NCI-H82 (cell line): ENCODE results near the gene DNAJC16.

Experiments
- DNase-seq: peaks from one replicate; lab custom pipeline; 2025; lab: John Stamatoyannopoulos, UW

The DNAJC16 gene

GRCh38 chr1:15620902-15621682, 94.4 kb downstream of the DNAJC16 start:
- DNase-seq: no peak

DNA sequence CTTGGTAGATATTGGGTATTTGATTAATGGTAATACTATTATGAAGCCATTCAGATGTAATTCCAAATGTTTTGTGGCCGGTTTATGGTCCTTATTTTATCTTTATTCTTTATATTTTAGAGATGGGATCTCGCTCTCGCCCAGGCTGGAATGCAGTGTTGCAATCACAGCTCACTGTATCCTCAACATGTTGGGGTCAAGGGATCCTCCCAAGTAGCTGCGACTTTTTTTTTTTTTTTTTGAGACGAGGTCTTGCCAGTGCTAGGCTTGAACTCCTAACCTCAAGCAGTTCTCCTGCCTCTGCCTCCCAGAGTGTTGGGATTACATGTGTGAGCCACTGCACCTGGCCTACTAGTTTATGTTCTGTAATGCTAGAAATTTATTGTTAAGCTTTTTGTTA, 95.3 kb downstream of the DNAJC16 start:
- peak; percentile 47 for DNase-seq

DNA sequence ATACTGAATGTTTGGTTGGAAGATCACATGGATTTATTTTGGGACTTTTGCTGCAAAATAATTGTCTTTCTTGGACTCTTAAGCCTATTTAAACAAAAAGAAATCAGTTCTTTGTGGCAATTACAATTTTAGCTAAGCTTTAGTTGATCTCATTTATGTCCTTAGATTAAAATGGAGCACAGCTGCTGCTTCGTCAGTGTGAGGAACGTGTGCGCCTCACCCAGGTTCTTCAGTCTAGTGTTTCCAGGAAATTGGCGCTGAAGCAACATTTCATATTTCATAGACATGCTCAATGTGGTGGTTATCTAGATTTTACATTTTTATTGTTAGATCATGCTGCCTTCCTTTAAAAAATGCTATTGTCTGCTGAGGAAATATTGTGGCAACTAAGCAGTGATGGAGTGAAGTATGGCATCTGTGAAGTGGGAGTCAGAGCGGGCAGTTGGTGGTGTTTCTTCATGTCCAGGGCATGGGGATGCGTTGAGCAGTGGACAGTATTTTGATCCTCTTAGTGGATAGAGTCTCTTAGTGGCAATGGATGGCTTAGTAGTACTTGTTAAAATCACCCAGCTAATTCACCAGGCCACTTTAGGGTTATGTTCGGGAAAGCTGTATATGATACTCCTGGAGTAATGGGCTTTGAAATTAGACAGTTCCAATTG, 96.2 kb downstream of the DNAJC16 start:
- peak; percentile 90 for DNase-seq

GRCh38 chr1:15623435-15623834, 96.8 kb downstream of the DNAJC16 start:
- no peak for DNase-seq

DNA sequence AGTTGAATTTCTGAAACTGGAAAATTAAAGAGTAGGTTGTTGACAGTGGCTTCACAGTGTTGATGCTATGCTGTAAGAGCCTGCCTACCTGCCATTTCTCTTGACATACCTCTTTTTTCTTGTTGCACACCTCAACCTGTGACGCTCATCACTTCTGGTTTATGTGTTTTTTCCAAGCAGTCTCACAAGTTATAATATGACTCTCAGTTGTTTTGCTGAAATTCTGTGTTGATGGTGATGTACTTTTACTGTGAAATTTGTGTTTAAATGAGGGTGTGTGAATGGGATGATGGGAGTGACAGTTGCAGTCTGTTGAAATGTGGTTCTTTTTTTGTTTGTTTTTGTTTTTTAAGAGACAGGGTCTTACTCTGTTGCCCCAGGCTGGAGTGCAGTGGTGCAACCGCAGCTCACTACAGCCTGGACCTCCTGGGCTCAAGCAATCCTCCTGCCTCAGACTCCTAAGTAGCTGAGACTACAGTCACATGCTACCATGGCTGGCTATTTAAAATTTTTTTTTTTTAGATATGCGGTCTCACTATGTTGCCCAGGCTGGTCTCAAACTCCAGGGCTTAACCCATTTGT, 97.6 kb downstream of the DNAJC16 start:
- DNase-seq: no peak

DNA sequence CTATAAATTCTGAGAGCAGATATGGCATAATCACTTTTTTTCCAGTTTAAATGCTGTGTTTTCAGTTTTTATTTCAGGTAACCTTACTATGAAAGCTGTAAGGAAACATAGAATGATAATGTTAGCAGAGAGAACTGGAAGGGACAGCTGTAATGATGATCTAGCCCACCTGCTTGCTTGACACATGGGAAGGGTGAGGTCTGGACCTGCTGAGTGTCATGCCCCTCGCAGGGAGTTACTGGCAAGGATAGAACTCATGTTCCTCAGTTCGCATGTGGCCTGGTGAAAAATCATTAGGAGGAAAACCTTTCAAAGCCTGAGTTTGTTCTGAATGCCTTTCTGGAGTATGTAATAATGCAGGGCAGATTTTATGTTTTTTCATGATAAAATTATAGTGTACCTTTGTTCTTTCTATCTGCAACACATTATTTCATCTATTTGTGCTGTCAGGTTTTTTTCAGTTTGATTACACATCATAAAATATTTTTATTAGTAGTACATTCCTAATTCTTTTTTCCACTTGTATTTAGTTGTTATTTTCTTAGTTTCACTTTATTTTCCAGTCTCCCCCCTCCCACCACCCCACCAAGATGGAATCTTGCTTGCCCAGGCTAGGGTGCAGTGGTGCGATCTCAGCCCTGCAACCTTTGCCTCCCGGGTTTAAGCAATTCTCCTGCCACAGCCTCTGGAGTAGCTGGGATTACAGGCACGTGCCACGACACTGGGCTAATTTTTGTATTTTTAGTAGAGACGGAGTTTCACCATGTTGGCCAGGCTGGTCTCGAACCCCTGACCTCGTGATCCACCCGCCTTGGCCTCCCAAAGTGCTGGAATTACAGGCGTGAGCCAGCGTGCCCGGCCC, 98.6 kb downstream of the DNAJC16 start:
- no peak for DNase-seq
